H9 (cell line): ENCODE data around the gene LCE3B. TPM values are rescaled to one million over a fixed set of nuclear protein-coding genes. Genes with fewer than 3 reads are reported as not detected.

ENCODE experiments used
- DNase-seq: peaks from one replicate; pipeline ENCODE4 v3.0.0-alpha.2; 2017
- H2AFZ ChIP-seq: one replicate; pipeline ENCODE4 v1.6.1; 2013; ENCODE audit warnings: mild to moderate bottlenecking, low read length, control low read depth, moderate library complexity
- H2AK5ac ChIP-seq: 2 replicates; pipeline ENCODE4 v1.6.1; 2013; ENCODE audit warnings: low read length, control low read depth, mixed read lengths; ENCODE audit not compliant: insufficient read length
- H2BK120ac ChIP-seq: one replicate; pipeline ENCODE4 v1.6.1; 2013; ENCODE audit warnings: low read depth, mild to moderate bottlenecking, low read length, control low read depth, inconsistent platforms; ENCODE audit not compliant: poor library complexity, severe bottlenecking
- H2BK12ac ChIP-seq: 2 replicates; pipeline ENCODE4 v1.6.1; 2013; ENCODE audit warnings: low read length, control low read depth, mixed read lengths, low read depth; ENCODE audit not compliant: insufficient read length
- H2BK15ac ChIP-seq: 2 replicates; pipeline ENCODE4 v1.6.1; 2013; ENCODE audit warnings: low read depth, low read length, control low read depth
- H2BK20ac ChIP-seq: one replicate; pipeline ENCODE4 v1.6.1; 2013; ENCODE audit warnings: low read depth, mild to moderate bottlenecking, low read length, control low read depth, inconsistent platforms; ENCODE audit not compliant: poor library complexity, severe bottlenecking
- H2BK5ac ChIP-seq: 2 replicates; pipeline ENCODE4 v1.6.1; 2013; ENCODE audit warnings: low read length, control low read depth, mixed read lengths; ENCODE audit not compliant: insufficient read length
- H3K14ac ChIP-seq: 2 replicates; pipeline ENCODE4 v1.6.1; 2013; ENCODE audit warnings: low read length, control low read depth; ENCODE audit not compliant: insufficient read depth
- H3K18ac ChIP-seq: 2 replicates; pipeline ENCODE4 v1.6.1; 2013; ENCODE audit warnings: low read depth, mild to moderate bottlenecking, mixed read lengths, low read length, control low read depth; ENCODE audit not compliant: insufficient read length
- H3K23ac ChIP-seq: 2 replicates; pipeline ENCODE4 v1.6.1; 2013; ENCODE audit warnings: low read length, control low read depth, mixed read lengths, low read depth; ENCODE audit not compliant: insufficient read length
- H3K23me2 ChIP-seq: 2 replicates; pipeline ENCODE4 v1.6.1; 2013; ENCODE audit warnings: low read depth, mild to moderate bottlenecking, mixed read lengths, low read length, control low read depth; ENCODE audit not compliant: insufficient read length, poor library complexity, severe bottlenecking
- H3K27ac ChIP-seq: 2 replicates; pipeline ENCODE4 v1.5.1; 2013; ENCODE audit warnings: low read length, control low read depth, mixed read lengths, low read depth; ENCODE audit not compliant: insufficient read length
- H3K27me3 ChIP-seq: 2 replicates; pipeline ENCODE4 v1.6.1; 2013; ENCODE audit warnings: low read length, control low read depth, inconsistent platforms; ENCODE audit not compliant: insufficient read depth
- H3K4ac ChIP-seq: 2 replicates; pipeline ENCODE4 v1.6.1; 2013; ENCODE audit warnings: low read depth, mild to moderate bottlenecking, control low read depth, inconsistent platforms, low read length, moderate library complexity
- H3K4me1 ChIP-seq: 2 replicates; pipeline ENCODE4 v1.6.1; 2013; ENCODE audit warnings: low read length, control low read depth, inconsistent platforms; ENCODE audit not compliant: insufficient read depth
- H3K4me2 ChIP-seq: 2 replicates; pipeline ENCODE4 v1.6.1; 2013; ENCODE audit warnings: low read length, control low read depth, mixed read lengths; ENCODE audit not compliant: insufficient read length, insufficient read depth
- H3K56ac ChIP-seq: 2 replicates; pipeline ENCODE4 v1.6.1; 2013; ENCODE audit warnings: low read depth, mild to moderate bottlenecking, mixed read lengths, low read length, control low read depth; ENCODE audit not compliant: insufficient read length
- H3K79me1 ChIP-seq: 2 replicates; pipeline ENCODE4 v1.6.1; 2013; ENCODE audit warnings: low read depth, mild to moderate bottlenecking, moderate library complexity, low read length, control low read depth, inconsistent platforms; ENCODE audit not compliant: insufficient read depth, poor library complexity, severe bottlenecking
- H3K79me2 ChIP-seq: 2 replicates; pipeline ENCODE4 v1.6.1; 2013; ENCODE audit warnings: low read length, control low read depth, inconsistent platforms; ENCODE audit not compliant: insufficient read depth
- H3K9ac ChIP-seq: 2 replicates; pipeline ENCODE4 v1.6.1; 2013; ENCODE audit warnings: low read length, control low read depth, mixed read lengths; ENCODE audit not compliant: insufficient read length; ENCODE audit errors: extremely low read depth
- H3K9me3 ChIP-seq: one replicate; pipeline ENCODE4 v1.6.1; 2013; ENCODE audit warnings: low read depth, low read length, inconsistent platforms; ENCODE audit not compliant: control insufficient read depth
- H3T11ph ChIP-seq: one replicate; pipeline ENCODE4 v1.6.1; 2013; ENCODE audit warnings: mild to moderate bottlenecking, low read length, control low read depth, inconsistent platforms
- H4K20me1 ChIP-seq: one replicate; pipeline ENCODE4 v1.6.1; 2013; ENCODE audit not compliant: control insufficient read depth, insufficient read length, insufficient read depth
- H4K5ac ChIP-seq: 2 replicates; pipeline ENCODE4 v1.6.1; 2013; ENCODE audit warnings: low read depth, mild to moderate bottlenecking, mixed read lengths, low read length, control low read depth; ENCODE audit not compliant: insufficient read length
- H4K8ac ChIP-seq: replicated peaks from 2 replicates; pipeline ENCODE4 v1.6.1; 2013; ENCODE audit warnings: low read length, control low read depth, mixed read lengths, low read depth; ENCODE audit not compliant: insufficient read length
- H4K91ac ChIP-seq: 2 replicates; pipeline ENCODE4 v1.6.1; 2013; ENCODE audit warnings: low read depth, mild to moderate bottlenecking, moderate library complexity, mixed read lengths, low read length, control low read depth; ENCODE audit not compliant: insufficient read length
- H3K27ac Mint-ChIP-seq, 3 experiments: 2 replicates in 2 of 3; 3 replicates in 1 of 3; pipeline ENCODE4 v1.8.0; 2020 to 2021; ENCODE audit warnings: mixed read lengths in 3 of 3, mild to moderate bottlenecking in 1 of 3, moderate library complexity in 1 of 3
- H3K27me3 Mint-ChIP-seq: 2 replicates; pipeline ENCODE4 v1.8.0; 2021; ENCODE audit warnings: low read depth, mild to moderate bottlenecking, moderate library complexity, mixed read lengths
- H3K36me3 Mint-ChIP-seq, 3 experiments: 2 replicates in 2 of 3; 3 replicates in 1 of 3; pipeline ENCODE4 v1.8.0; 2020 to 2021; ENCODE audit warnings: low read depth in 3 of 3, mixed read lengths in 3 of 3; ENCODE audit not compliant: insufficient read depth in 1 of 3
- H3K4me1 Mint-ChIP-seq, 2 experiments: 2 replicates each; pipeline ENCODE4 v1.8.0; 2020; ENCODE audit warnings: mixed read lengths in 2 of 2
- H3K4me3 Mint-ChIP-seq, 2 experiments: 2 replicates in 1 of 2; 3 replicates in 1 of 2; pipeline ENCODE4 v1.8.0; 2020 to 2021; ENCODE audit warnings: mild to moderate bottlenecking in 2 of 2, mixed read lengths in 2 of 2, moderate library complexity in 1 of 2
- H3K9me3 Mint-ChIP-seq, 2 experiments: 2 replicates in 1 of 2; 3 replicates in 1 of 2; pipeline ENCODE4 v1.8.0; 2020; ENCODE audit warnings: mild to moderate bottlenecking in 2 of 2, mixed read lengths in 2 of 2, moderate library complexity in 1 of 2
- CTCF ChIP-seq: fragments of 200-600 bp; sonication (generic); conservative IDR thresholded peaks from 3 replicates; pipeline ENCODE4 v1.8.0; 2021; ENCODE audit warnings: antibody characterized with exemption, mild to moderate bottlenecking
- WGBS: extraction: QIAGEN DNeasy Blood & Tissue Kit; methylation state at CpG from one replicate; pipeline ENCODE4 v1.1.7; 2013; ENCODE audit warnings: missing lambda C conversion rate, low lambda C conversion rate, mixed read lengths; ENCODE audit not compliant: insufficient read length; ENCODE audit errors: extremely low coverage; 5-methylcytosine and 5-hydroxymethylcytosine counted together
- total RNA-seq: library from RNA; stranded (reverse); gene quantifications from 2 replicates; pipeline ENCODE4 v1.2.1, GENCODE V29; 2021

Gene LCE3B
- total RNA-seq, 1 experiment from 2014 or later, result not detected

GRCh38 chr1:152623203-152623844 is 9.7 kb downstream of the LCE3B start:
- no peaks in the 10 kb centered on the region for H3K23me2 ChIP-seq
- H3K4me3 Mint-ChIP-seq, result no peak overlapping the region
- no peaks in the 10 kb centered on the region for H3K79me2 ChIP-seq
- no peak overlapping the region for H4K91ac ChIP-seq
- no peak overlapping the region for H3K14ac ChIP-seq
- H3K9ac ChIP-seq, result no peak overlapping the region
- no peak overlapping the region for H2BK120ac ChIP-seq
- TF ChIP-seq CTCF, result no peak
- no peak overlapping the region for H3K4me2 ChIP-seq
- H3K4me1 Mint-ChIP-seq, result no peaks in the 10 kb centered on the region
- no peak for DNase-seq
- no peaks in the 10 kb centered on the region for H4K20me1 ChIP-seq
- no peaks in the 10 kb centered on the region for H3K79me1 ChIP-seq
- H2AFZ ChIP-seq, result no peak overlapping the region
- H2BK20ac ChIP-seq, result no peak overlapping the region
- H3K9me3 ChIP-seq, result peaks cover 96% of the 10 kb centered on the region
- H4K8ac ChIP-seq, result no peak overlapping the region
- H3K36me3 Mint-ChIP-seq, result peaks cover 10 to 54% (median 17%) of the 10 kb centered on the region in 3 experiments; a peak in 5 of 7 replicates
- H3K18ac ChIP-seq, result no peak overlapping the region
- no peak overlapping the region for H4K5ac ChIP-seq
- no CpG with 5 or more reads among the region's 29 CpGs for WGBS
- no peaks in the 10 kb centered on the region for H3K27me3 ChIP-seq
- no peak overlapping the region for H2BK12ac ChIP-seq
- H3K4me1 ChIP-seq, result no peaks in the 10 kb centered on the region
- no peak overlapping the region for H2BK15ac ChIP-seq
- no peak overlapping the region for H3K4ac ChIP-seq
- no peak overlapping the region for H3K27ac Mint-ChIP-seq
- H2AK5ac ChIP-seq, result no peak overlapping the region
- no peak overlapping the region for H3K23ac ChIP-seq
- no peak overlapping the region for H3K56ac ChIP-seq
- no peaks in the 10 kb centered on the region; the same call in 1 of the 2 replicates for H3K27me3 Mint-ChIP-seq
- H3T11ph ChIP-seq, result no peak overlapping the region
- H2BK5ac ChIP-seq, result no peak overlapping the region
- H3K9me3 Mint-ChIP-seq, result peaks cover 93 to 94% of the 10 kb centered on the region in 2 experiments
- no peak overlapping the region for H3K27ac ChIP-seq
